Neural progenitor cell (in vitro differentiated cells): ENCODE measurements around the gene NTHL1. TPM values are rescaled to one million over a fixed set of nuclear protein-coding genes. Genes with fewer than 3 reads are reported as not detected.
A peak's percentile ranks its signal among the peaks of the same experiment; 100 is the strongest.

Source experiments
- DNase-seq: peaks from one replicate; pipeline ENCODE4 v3.0.0-alpha.2; 2016; ENCODE audit warnings: low spot score
- H2AFZ ChIP-seq: fragments of 200-600 bp; sonication (generic); replicated peaks from 2 replicates; pipeline ENCODE4 v1.6.1; 2016; ENCODE audit warnings: antibody characterized with exemption
- H3F3A ChIP-seq: fragments of 200-600 bp; sonication (generic); 2 replicates; pipeline ENCODE4 v1.6.1; 2016; ENCODE audit warnings: antibody characterized with exemption, low read depth
- H3K27ac ChIP-seq: fragments of 200-600 bp; sonication (generic); 2 replicates; pipeline ENCODE4 v1.5.1; 2016; ENCODE audit warnings: mild to moderate bottlenecking
- H3K27me3 ChIP-seq: fragments of 200-600 bp; sonication (generic); 2 replicates; pipeline ENCODE4 v1.6.1; 2016; ENCODE audit warnings: mild to moderate bottlenecking, moderate library complexity
- H3K36me3 ChIP-seq: fragments of 200-600 bp; sonication (generic); 2 replicates; pipeline ENCODE4 v1.5.1; 2016
- H3K4me1 ChIP-seq: fragments of 200-600 bp; sonication (generic); 2 replicates; pipeline ENCODE4 v1.6.1; 2016; ENCODE audit warnings: mixed run types
- H3K4me2 ChIP-seq: fragments of 200-600 bp; sonication (generic); 2 replicates; pipeline ENCODE4 v1.6.1; 2016
- H3K4me3 ChIP-seq: fragments of 200-600 bp; sonication (generic); 2 replicates; pipeline ENCODE4 v1.5.1; 2016
- H3K79me2 ChIP-seq: fragments of 200-600 bp; sonication (generic); 2 replicates; pipeline ENCODE4 v1.6.1; 2016; ENCODE audit warnings: low read depth
- H3K9ac ChIP-seq: fragments of 200-600 bp; sonication (generic); 2 replicates; pipeline ENCODE4 v1.6.1; 2016
- H3K9me3 ChIP-seq: fragments of 200-600 bp; sonication (generic); 2 replicates; pipeline ENCODE4 v1.5.1; 2016; ENCODE audit warnings: low read depth
- H4K20me1 ChIP-seq: fragments of 200-600 bp; sonication (generic); 2 replicates; pipeline ENCODE4 v1.6.1; 2016; ENCODE audit warnings: low read depth
- H3K27ac Mint-ChIP-seq: 3 replicates; pipeline ENCODE4 v1.8.0; 2021; ENCODE audit warnings: mixed read lengths
- H3K27me3 Mint-ChIP-seq: 2 replicates; pipeline ENCODE4 v1.8.0; 2022; ENCODE audit warnings: low read depth, mild to moderate bottlenecking, inconsistent platforms, moderate library complexity, mixed read lengths; ENCODE audit not compliant: insufficient read depth
- H3K36me3 Mint-ChIP-seq: 3 replicates; pipeline ENCODE4 v1.8.0; 2021; ENCODE audit warnings: mixed read lengths
- H3K4me1 Mint-ChIP-seq: 3 replicates; pipeline ENCODE4 v1.8.0; 2021; ENCODE audit warnings: mixed read lengths
- H3K4me3 Mint-ChIP-seq: 3 replicates; pipeline ENCODE4 v1.8.0; 2021; ENCODE audit warnings: mild to moderate bottlenecking, moderate library complexity, mixed read lengths
- H3K9me3 Mint-ChIP-seq: 3 replicates; pipeline ENCODE4 v1.8.0; 2020; ENCODE audit warnings: mixed read lengths
- EZH2 ChIP-seq: fragments of 200-600 bp; sonication (generic); IDR thresholded peaks from 2 replicates; pipeline ENCODE4 v1.6.1; 2017; ENCODE audit warnings: antibody characterized with exemption, mild to moderate bottlenecking, moderate library complexity
- EZH2phosphoT487 ChIP-seq: fragments of 200-600 bp; sonication (generic); IDR thresholded peaks from 2 replicates; pipeline ENCODE4 v1.6.1; 2017; ENCODE audit warnings: antibody characterized with exemption
- total RNA-seq: library from RNA; depleted of rRNA; stranded (reverse); fragments of >200 nt; gene quantifications from 2 replicates; pipeline ENCODE4 v1.2.3, GENCODE V29; 2015; ENCODE audit warnings: low replicate concordance
- TF ChIP-seq, protein P1 (sequence below): fragments of 200-600 bp; sonication (generic); IDR thresholded peaks from 2 replicates; pipeline ENCODE4 v1.5.1; 2017; ENCODE audit warnings: antibody characterized with exemption, mild to moderate bottlenecking

The NTHL1 gene
- total RNA-seq, 1 donor from 2014 or later: 26.3 TPM

DNA sequence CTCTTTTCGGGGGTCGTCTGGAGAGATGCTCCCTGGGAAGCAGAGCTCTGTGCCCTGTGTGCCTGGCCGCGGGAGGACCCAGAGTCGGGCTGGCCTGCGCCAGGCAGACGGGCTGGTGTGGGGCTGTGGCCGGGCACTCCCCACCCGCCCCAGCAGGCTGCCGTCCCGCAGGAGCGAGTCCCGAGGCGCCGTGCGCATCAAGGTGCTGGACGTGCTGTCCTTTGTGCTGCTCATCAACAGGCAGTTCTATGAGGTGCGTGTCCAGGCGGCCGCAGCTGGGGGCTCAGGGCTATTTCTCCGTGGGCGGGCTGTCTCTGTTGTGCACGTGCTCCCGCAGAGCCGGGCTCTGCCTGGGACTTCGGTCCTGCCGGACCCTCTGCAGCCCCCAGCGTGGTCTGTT, 15.2 kb upstream of the NTHL1 start:
- no peaks in the 10 kb centered on the region for H3K9me3 Mint-ChIP-seq
- no peak for DNase-seq

DNA sequence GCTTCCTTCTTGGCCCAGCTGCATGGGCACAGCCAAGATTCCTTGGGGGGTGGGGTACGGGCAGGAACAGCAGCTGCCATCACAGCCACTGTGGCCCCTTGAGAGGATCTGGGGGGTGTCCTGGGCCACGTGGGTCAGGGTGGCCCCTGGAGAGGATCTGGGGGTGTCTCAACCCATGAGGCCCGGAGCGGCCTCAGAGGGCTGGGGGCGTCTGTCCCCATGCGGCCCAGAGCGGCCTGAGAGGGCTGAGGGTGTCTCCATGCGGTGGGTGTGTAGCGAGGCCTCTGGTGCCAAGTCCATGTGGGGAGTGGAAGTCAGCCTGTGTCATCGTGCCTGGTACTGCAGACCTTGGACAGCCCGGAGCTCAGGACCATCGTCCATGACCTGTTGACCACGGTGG, 13.9 kb upstream of the NTHL1 start:
- peaks cover 2% of the 10 kb centered on the region for H3K27me3 Mint-ChIP-seq
- Histone ChIP-seq H3K79me2 (no peaks in the 10 kb centered on the region), H3F3A (peaks cover 11% of the 10 kb centered on the region), H3K4me2 (no peak overlapping the region), H3K4me3 (no peak overlapping the region), H3K9ac (no peak overlapping the region), H3K4me1 (peaks cover 7% of the 10 kb centered on the region), H3K27me3 (no peaks in the 10 kb centered on the region), H3K27ac (no peak overlapping the region), H3K36me3 (no peaks in the 10 kb centered on the region), H2AFZ (no peak overlapping the region), H4K20me1 (no peaks in the 10 kb centered on the region), H3K9me3 (no peaks in the 10 kb centered on the region)
- no peak for DNase-seq
- H3K27ac Mint-ChIP-seq: no peak overlapping the region
- peaks cover 6% of the 10 kb centered on the region for H3K36me3 Mint-ChIP-seq
- peaks cover 11% of the 10 kb centered on the region for H3K4me1 Mint-ChIP-seq
- TF ChIP-seq, protein P1, sequence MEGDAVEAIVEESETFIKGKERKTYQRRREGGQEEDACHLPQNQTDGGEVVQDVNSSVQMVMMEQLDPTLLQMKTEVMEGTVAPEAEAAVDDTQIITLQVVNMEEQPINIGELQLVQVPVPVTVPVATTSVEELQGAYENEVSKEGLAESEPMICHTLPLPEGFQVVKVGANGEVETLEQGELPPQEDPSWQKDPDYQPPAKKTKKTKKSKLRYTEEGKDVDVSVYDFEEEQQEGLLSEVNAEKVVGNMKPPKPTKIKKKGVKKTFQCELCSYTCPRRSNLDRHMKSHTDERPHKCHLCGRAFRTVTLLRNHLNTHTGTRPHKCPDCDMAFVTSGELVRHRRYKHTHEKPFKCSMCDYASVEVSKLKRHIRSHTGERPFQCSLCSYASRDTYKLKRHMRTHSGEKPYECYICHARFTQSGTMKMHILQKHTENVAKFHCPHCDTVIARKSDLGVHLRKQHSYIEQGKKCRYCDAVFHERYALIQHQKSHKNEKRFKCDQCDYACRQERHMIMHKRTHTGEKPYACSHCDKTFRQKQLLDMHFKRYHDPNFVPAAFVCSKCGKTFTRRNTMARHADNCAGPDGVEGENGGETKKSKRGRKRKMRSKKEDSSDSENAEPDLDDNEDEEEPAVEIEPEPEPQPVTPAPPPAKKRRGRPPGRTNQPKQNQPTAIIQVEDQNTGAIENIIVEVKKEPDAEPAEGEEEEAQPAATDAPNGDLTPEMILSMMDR: no peak
- TF ChIP-seq EZH2phosphoT487: no peak
- TF ChIP-seq EZH2: no peak
- H3K4me3 Mint-ChIP-seq: peak overlapping the region; percentile 35
- H3K9me3 Mint-ChIP-seq: no peaks in the 10 kb centered on the region

More for the DNA sequence above, 15.2 kb upstream of the NTHL1 start:
- Histone ChIP-seq H3K9ac (no peak overlapping the region), H3K27me3 (no peaks in the 10 kb centered on the region), H2AFZ (no peak overlapping the region), H4K20me1 (no peaks in the 10 kb centered on the region), H3K36me3 (no peaks in the 10 kb centered on the region), H3F3A (peaks cover 6% of the 10 kb centered on the region), H3K4me2 (no peak overlapping the region), H3K4me1 (peaks cover 7% of the 10 kb centered on the region), H3K79me2 (no peaks in the 10 kb centered on the region), H3K27ac (no peak overlapping the region), H3K9me3 (no peaks in the 10 kb centered on the region), H3K4me3 (no peak overlapping the region)
- H3K4me1 Mint-ChIP-seq: peaks cover 11% of the 10 kb centered on the region
- peaks cover 2% of the 10 kb centered on the region for H3K27me3 Mint-ChIP-seq
- TF ChIP-seq EZH2 (no peak), EZH2phosphoT487 (no peak)
- TF ChIP-seq, protein P1: no peak
- no peak overlapping the region for H3K4me3 Mint-ChIP-seq
- H3K36me3 Mint-ChIP-seq: peaks cover 8% of the 10 kb centered on the region
- no peak overlapping the region for H3K27ac Mint-ChIP-seq

DNA sequence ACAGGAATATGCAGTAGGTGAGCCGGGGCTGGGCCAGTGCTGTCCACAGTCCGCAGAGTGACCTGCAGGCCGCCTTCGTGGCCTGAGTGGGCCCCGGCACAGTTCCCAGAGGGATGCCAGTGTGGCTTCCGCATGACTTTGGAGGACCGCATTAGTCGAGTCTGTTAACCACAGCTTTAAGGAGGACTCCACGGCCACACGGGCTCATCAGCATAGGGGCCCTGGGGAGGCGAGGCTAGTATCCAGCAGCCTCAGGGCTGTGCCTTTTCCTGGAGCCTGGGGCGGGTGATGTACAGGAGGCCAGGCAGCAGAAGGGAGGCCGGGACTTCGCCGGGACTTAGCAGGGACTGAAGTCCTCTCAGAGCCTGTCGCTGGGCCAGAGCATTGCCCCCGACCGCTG, 13.4 kb upstream of the NTHL1 start:
- DNase-seq: no peak
- H3K36me3 ChIP-seq: no peaks in the 10 kb centered on the region
- H3K4me3 Mint-ChIP-seq: no peak overlapping the region
- H3K4me1 Mint-ChIP-seq: peaks cover 11% of the 10 kb centered on the region
- H3K4me2 ChIP-seq: no peak overlapping the region
- no peak overlapping the region for H3K9ac ChIP-seq
- peaks cover 2% of the 10 kb centered on the region for H3K27me3 Mint-ChIP-seq
- H3K27ac Mint-ChIP-seq: no peak overlapping the region
- H3K27ac ChIP-seq: no peak overlapping the region
- no peaks in the 10 kb centered on the region for H3K27me3 ChIP-seq
- no peak overlapping the region for H2AFZ ChIP-seq
- H4K20me1 ChIP-seq: no peaks in the 10 kb centered on the region
- H3K36me3 Mint-ChIP-seq: peaks cover 3% of the 10 kb centered on the region
- H3K9me3 Mint-ChIP-seq: no peaks in the 10 kb centered on the region
- no peaks in the 10 kb centered on the region for H3K9me3 ChIP-seq
- H3F3A ChIP-seq: peaks cover 11% of the 10 kb centered on the region
- TF ChIP-seq EZH2phosphoT487: no peak
- TF ChIP-seq, protein P1: no peak
- no peak for TF ChIP-seq EZH2
- peaks cover 7% of the 10 kb centered on the region for H3K4me1 ChIP-seq
- H3K4me3 ChIP-seq: no peak overlapping the region
- no peaks in the 10 kb centered on the region for H3K79me2 ChIP-seq
